ENCODE data around the gene MFAP1.
A peak's percentile ranks its signal among the peaks of the same experiment; 100 is the strongest.

Gene MFAP1

GRCh38 chr15:43789409-43789808, 35.1 kb downstream of the MFAP1 start:
- peaks cover 23% of the 10 kb centered on the region for H3K4me1 Mint-ChIP-seq
- no peak overlapping the region for H3K4me3 Mint-ChIP-seq
- peak overlapping the region; percentile 15 for H3K27ac Mint-ChIP-seq
- no peak for TF ChIP-seq CTCF (IDR thresholded peaks at IDR 0.05)
- H3K9me3 Mint-ChIP-seq: peaks cover 11% of the 10 kb centered on the region
- no peak for DNase-seq
- peaks cover 9% of the 10 kb centered on the region for H3K36me3 Mint-ChIP-seq (ENCODE audit: low read depth)
- no peaks in the 10 kb centered on the region for H3K27me3 Mint-ChIP-seq (ENCODE audit: low read depth, poor library complexity)

GRCh38 chr15:43779016-43779415, 45.5 kb downstream of the MFAP1 start:
- no peak for TF ChIP-seq CTCF (IDR thresholded peaks at IDR 0.05)
- H3K4me1 Mint-ChIP-seq: no peaks in the 10 kb centered on the region
- H3K27ac Mint-ChIP-seq: no peak overlapping the region
- peaks cover under 1% of the 10 kb centered on the region for H3K9me3 Mint-ChIP-seq
- no peak for DNase-seq
- peaks cover 29% of the 10 kb centered on the region for H3K27me3 Mint-ChIP-seq (ENCODE audit: low read depth, poor library complexity)
- H3K4me3 Mint-ChIP-seq: no peak overlapping the region
- H3K36me3 Mint-ChIP-seq (ENCODE audit: low read depth): no peaks in the 10 kb centered on the region

- H3K9me3 Mint-ChIP-seq: no peaks in the 10 kb centered on the region
- peak; percentile 43 for TF ChIP-seq CTCF (IDR thresholded peaks at IDR 0.05)
- H3K27ac Mint-ChIP-seq: no peak overlapping the region
- DNase-seq: peak; percentile 63
- H3K4me3 Mint-ChIP-seq: peak overlapping the region; percentile 85
- peaks cover 36% of the 10 kb centered on the region for H3K27me3 Mint-ChIP-seq (ENCODE audit: low read depth, poor library complexity)
- no peaks in the 10 kb centered on the region for H3K4me1 Mint-ChIP-seq
- peaks cover 7% of the 10 kb centered on the region for H3K36me3 Mint-ChIP-seq (ENCODE audit: low read depth)
Observed at GRCh38 chr15:43777267-43777914, 47.1 kb downstream of the MFAP1 start.

- peaks cover 13% of the 10 kb centered on the region for H3K36me3 Mint-ChIP-seq (ENCODE audit: low read depth)
- no peaks in the 10 kb centered on the region for H3K9me3 Mint-ChIP-seq
- no peaks in the 10 kb centered on the region for H3K4me1 Mint-ChIP-seq
- DNase-seq: peak; percentile 67
- no peak for TF ChIP-seq CTCF (IDR thresholded peaks at IDR 0.05)
- peaks cover 36% of the 10 kb centered on the region for H3K27me3 Mint-ChIP-seq (ENCODE audit: low read depth, poor library complexity)
- peak within 1 kb of the TSS; percentile 85 for H3K4me3 Mint-ChIP-seq
- no peak within 1 kb of the TSS for H3K27ac Mint-ChIP-seq
Observed at GRCh38 chr15:43776718-43777266, 47.7 kb downstream of the MFAP1 start, which contains the start of gene ELL3. ELL3 (minus strand) TSS chr15:43776966; CDS start chr15:43776901, 65 bp downstream.

- peaks cover 17% of the 10 kb centered on the region for H3K36me3 Mint-ChIP-seq (ENCODE audit: low read depth)
- DNase-seq: peak; percentile 39
- H3K4me1 Mint-ChIP-seq: no peaks in the 10 kb centered on the region
- peaks cover 34% of the 10 kb centered on the region for H3K27me3 Mint-ChIP-seq (ENCODE audit: low read depth, poor library complexity)
- no peak overlapping the region for H3K27ac Mint-ChIP-seq
- H3K4me3 Mint-ChIP-seq: peak overlapping the region; percentile 85
- no peak for TF ChIP-seq CTCF (IDR thresholded peaks at IDR 0.05)
- no peaks in the 10 kb centered on the region for H3K9me3 Mint-ChIP-seq
Observed at GRCh38 chr15:43776101-43776717, 48.3 kb downstream of the MFAP1 start.
